Measurements from ENCODE around the gene CHMP3.

DNA sequence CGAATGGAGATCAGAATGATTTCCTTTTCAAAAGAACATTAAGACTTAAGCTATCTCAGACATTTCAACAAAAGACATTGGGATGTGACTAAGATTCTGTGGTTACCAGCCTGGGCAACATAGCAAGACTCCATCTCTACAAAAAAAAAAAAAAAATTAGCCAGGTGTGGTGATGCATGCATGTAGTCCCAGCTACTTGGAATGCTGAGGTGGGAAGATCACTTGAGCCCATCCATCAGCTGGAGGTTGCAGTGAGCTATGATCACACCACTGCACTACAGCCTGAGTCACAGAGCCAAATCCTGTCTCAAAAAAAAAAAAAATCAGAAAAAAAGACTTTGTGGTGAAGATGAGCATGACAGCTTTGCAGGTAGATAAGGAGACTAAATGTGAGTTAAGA lies 47.6 kb upstream of the CHMP3 start:
- TF ChIP-seq, protein P1, sequence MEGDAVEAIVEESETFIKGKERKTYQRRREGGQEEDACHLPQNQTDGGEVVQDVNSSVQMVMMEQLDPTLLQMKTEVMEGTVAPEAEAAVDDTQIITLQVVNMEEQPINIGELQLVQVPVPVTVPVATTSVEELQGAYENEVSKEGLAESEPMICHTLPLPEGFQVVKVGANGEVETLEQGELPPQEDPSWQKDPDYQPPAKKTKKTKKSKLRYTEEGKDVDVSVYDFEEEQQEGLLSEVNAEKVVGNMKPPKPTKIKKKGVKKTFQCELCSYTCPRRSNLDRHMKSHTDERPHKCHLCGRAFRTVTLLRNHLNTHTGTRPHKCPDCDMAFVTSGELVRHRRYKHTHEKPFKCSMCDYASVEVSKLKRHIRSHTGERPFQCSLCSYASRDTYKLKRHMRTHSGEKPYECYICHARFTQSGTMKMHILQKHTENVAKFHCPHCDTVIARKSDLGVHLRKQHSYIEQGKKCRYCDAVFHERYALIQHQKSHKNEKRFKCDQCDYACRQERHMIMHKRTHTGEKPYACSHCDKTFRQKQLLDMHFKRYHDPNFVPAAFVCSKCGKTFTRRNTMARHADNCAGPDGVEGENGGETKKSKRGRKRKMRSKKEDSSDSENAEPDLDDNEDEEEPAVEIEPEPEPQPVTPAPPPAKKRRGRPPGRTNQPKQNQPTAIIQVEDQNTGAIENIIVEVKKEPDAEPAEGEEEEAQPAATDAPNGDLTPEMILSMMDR (IDR thresholded peaks at IDR 0.05; ENCODE audit: poor library complexity) = no peak
- TF ChIP-seq EZH2 (IDR thresholded peaks at IDR 0.05; ENCODE audit: borderline replicate concordance) = no peak

Data from hepatocyte (in vitro differentiated cells).